Measurements from ENCODE around the gene FRMD5. TPM values are rescaled to one million over a fixed set of nuclear protein-coding genes. Genes with fewer than 3 reads are reported as not detected.
A peak's percentile ranks its signal among the peaks of the same experiment; 100 is the strongest.

Gene FRMD5
- total and polyA plus RNA-seq, 2 experiments from 2014 or later: 5.9 to 10.1 TPM

DNA sequence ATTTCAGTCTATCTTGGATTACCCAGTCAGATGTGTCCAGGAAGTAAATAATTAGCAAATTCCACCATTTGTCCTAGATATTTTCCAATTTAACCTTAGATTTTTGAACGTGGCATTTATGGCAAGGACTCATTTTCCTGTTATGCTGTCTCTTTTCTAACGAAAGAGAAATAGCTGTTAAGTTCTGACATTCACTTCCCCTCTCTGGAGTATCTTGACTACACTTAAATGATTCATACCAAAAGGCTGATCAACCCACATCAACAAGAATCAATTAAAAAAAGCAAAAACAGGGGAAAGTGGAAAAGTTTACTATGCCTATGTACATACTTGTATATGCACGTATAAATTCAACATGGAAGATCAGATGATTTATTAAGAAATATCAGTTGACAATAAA, 149.9 kb downstream of the FRMD5 start:
- Histone ChIP-seq H3F3A (replicated peaks; ENCODE audit: low read depth) (no peaks in the 10 kb centered on the region), H3K79me2 (replicated peaks; ENCODE audit: insufficient read depth) (peaks cover 9% of the 10 kb centered on the region), H3K4me3 (no peak overlapping the region), H3K27me3 (ENCODE audit: insufficient read depth) (no peaks in the 10 kb centered on the region), H3K27ac (ENCODE audit: low read depth) (no peak overlapping the region), H3K4me1 (ENCODE audit: insufficient read depth) (no peaks in the 10 kb centered on the region), H2AFZ (no peak overlapping the region), H4K20me1 (replicated peaks; ENCODE audit: insufficient read depth) (peaks cover 5% of the 10 kb centered on the region), H3K9me2 (ENCODE audit: insufficient read depth) (no peaks in the 10 kb centered on the region), H3K36me3 (ENCODE audit: insufficient read depth) (no peaks in the 10 kb centered on the region), H3K4me2 (no peak overlapping the region)
- Mint-ChIP-seq H3K36me3 (ENCODE audit: low read depth) (no peaks in the 10 kb centered on the region), H3K27ac (no peak overlapping the region), H3K4me3 (no peak overlapping the region), H3K4me1 (no peaks in the 10 kb centered on the region), H3K9me3 (no peaks in the 10 kb centered on the region), H3K27me3 (ENCODE audit: insufficient read depth, low read depth, poor library complexity) (no peaks in the 10 kb centered on the region)
- TF ChIP-seq ZNF331 (CRISPR knock-in tag; IDR thresholded peaks at IDR 0.05; ENCODE audit: low read depth) (no peak), CREB1 (CRISPR knock-in tag; IDR thresholded peaks at IDR 0.05; ENCODE audit: low read depth) (no peak), REST (IDR thresholded peaks at IDR 0.05; ENCODE audit: unreplicated experiment) (no peak), EZH2 (IDR thresholded peaks at IDR 0.05; ENCODE audit: low read depth, unreplicated experiment) (no peak), JUNB (IDR thresholded peaks at IDR 0.05; ENCODE audit: unreplicated experiment) (no peak)
- TF ChIP-seq, protein P1, sequence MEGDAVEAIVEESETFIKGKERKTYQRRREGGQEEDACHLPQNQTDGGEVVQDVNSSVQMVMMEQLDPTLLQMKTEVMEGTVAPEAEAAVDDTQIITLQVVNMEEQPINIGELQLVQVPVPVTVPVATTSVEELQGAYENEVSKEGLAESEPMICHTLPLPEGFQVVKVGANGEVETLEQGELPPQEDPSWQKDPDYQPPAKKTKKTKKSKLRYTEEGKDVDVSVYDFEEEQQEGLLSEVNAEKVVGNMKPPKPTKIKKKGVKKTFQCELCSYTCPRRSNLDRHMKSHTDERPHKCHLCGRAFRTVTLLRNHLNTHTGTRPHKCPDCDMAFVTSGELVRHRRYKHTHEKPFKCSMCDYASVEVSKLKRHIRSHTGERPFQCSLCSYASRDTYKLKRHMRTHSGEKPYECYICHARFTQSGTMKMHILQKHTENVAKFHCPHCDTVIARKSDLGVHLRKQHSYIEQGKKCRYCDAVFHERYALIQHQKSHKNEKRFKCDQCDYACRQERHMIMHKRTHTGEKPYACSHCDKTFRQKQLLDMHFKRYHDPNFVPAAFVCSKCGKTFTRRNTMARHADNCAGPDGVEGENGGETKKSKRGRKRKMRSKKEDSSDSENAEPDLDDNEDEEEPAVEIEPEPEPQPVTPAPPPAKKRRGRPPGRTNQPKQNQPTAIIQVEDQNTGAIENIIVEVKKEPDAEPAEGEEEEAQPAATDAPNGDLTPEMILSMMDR (conservative IDR thresholded peaks at IDR 0.05; ENCODE audit: low read depth in 2 of 2): no peak
- TF ChIP-seq, protein P2, sequence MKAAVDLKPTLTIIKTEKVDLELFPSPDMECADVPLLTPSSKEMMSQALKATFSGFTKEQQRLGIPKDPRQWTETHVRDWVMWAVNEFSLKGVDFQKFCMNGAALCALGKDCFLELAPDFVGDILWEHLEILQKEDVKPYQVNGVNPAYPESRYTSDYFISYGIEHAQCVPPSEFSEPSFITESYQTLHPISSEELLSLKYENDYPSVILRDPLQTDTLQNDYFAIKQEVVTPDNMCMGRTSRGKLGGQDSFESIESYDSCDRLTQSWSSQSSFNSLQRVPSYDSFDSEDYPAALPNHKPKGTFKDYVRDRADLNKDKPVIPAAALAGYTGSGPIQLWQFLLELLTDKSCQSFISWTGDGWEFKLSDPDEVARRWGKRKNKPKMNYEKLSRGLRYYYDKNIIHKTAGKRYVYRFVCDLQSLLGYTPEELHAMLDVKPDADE (IDR thresholded peaks at IDR 0.05): no peak
- ATAC-seq (no peak), DNase-seq (ENCODE audit: low spot score) (no peak)

GRCh38 chr15:44038755-44039191, 156.3 kb downstream of the FRMD5 start:
- Histone ChIP-seq H3K4me2 (peak overlapping the region; percentile 53), H3K79me2 (replicated peaks; ENCODE audit: insufficient read depth) (peaks cover 9% of the 10 kb centered on the region), H3K27me3 (ENCODE audit: insufficient read depth) (no peaks in the 10 kb centered on the region), H3K27ac (ENCODE audit: low read depth) (peak overlapping the region; percentile 59; the same call in 1 of the 2 replicates), H3F3A (replicated peaks; ENCODE audit: low read depth) (no peaks in the 10 kb centered on the region), H3K36me3 (ENCODE audit: insufficient read depth) (no peaks in the 10 kb centered on the region), H2AFZ (no peak overlapping the region), H3K4me1 (ENCODE audit: insufficient read depth) (peaks cover 14% of the 10 kb centered on the region; the same call in 1 of the 2 replicates), H3K9me2 (ENCODE audit: insufficient read depth) (no peaks in the 10 kb centered on the region), H4K20me1 (replicated peaks; ENCODE audit: insufficient read depth) (no peaks in the 10 kb centered on the region; the same call in 1 of the 2 replicates), H3K4me3 (peak overlapping the region; percentile 6; the same call in 1 of the 2 replicates)
- H3K27me3 Mint-ChIP-seq (ENCODE audit: insufficient read depth, low read depth, poor library complexity): no peaks in the 10 kb centered on the region
- DNase-seq (ENCODE audit: low spot score) (peak; percentile 86), ATAC-seq (peak; percentile 99)
- peaks cover 11% of the 10 kb centered on the region for H3K4me1 Mint-ChIP-seq
- H3K9me3 Mint-ChIP-seq: no peaks in the 10 kb centered on the region
- H3K27ac Mint-ChIP-seq: no peak overlapping the region
- TF ChIP-seq NANOG (IDR thresholded peaks at IDR 0.05; ENCODE audit: borderline replicate concordance): no peak
- no peak for TF ChIP-seq REST (IDR thresholded peaks at IDR 0.05; ENCODE audit: unreplicated experiment)
- TF ChIP-seq ZNF331 (CRISPR knock-in tag; IDR thresholded peaks at IDR 0.05; ENCODE audit: low read depth): no peak
- H3K36me3 Mint-ChIP-seq (ENCODE audit: low read depth): no peaks in the 10 kb centered on the region
- no peak overlapping the region for H3K4me3 Mint-ChIP-seq

Measured in GM23338 (cell line).